GM21825 (cell line): ENCODE results near the gene RPS6KA4.
"Not testable (repeated sequence)": the region's sequence is repeated elsewhere in the genome, so short reads cannot be mapped to it uniquely, and the experiment has no call there.

ENCODE experiments used
- ATAC-seq: cut with Tn5 transposase; IDR thresholded peaks from one replicate; pipeline ENCODE4 v1.9.1; 2021; ENCODE audit warnings: mild to moderate bottlenecking, moderate library complexity; ENCODE audit not compliant: unreplicated experiment

Gene RPS6KA4

GRCh38 chr11:64413417-64413816 lies 54.5 kb downstream of the RPS6KA4 start:
- no peak for ATAC-seq

- ATAC-seq = no peak
Observed at GRCh38 chr11:64415286-64415685, 56.3 kb downstream of the RPS6KA4 start.

- ATAC-seq = no peak
Observed at GRCh38 chr11:64415996-64416728, 57.2 kb downstream of the RPS6KA4 start.

DNA sequence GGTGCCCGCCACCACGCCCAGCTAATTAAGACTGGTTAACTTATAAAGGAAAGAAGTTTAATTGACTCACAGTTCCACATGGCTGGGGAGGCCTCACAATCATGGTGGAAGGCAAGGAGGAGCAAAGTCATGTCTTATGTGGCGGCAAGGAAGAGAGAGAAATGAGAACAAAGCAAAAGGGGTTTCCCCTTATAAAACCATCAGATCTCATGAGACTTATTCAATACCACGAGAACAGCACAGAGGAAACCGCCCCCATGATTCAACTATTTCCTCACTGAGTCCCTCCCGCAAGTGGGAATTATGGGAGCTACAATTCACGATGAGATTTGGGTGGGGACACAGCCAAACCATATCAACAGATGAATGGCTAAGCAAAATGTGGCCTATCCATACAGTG lies 59.3 kb downstream of the RPS6KA4 start:
- ATAC-seq = not testable (repeated sequence)

DNA sequence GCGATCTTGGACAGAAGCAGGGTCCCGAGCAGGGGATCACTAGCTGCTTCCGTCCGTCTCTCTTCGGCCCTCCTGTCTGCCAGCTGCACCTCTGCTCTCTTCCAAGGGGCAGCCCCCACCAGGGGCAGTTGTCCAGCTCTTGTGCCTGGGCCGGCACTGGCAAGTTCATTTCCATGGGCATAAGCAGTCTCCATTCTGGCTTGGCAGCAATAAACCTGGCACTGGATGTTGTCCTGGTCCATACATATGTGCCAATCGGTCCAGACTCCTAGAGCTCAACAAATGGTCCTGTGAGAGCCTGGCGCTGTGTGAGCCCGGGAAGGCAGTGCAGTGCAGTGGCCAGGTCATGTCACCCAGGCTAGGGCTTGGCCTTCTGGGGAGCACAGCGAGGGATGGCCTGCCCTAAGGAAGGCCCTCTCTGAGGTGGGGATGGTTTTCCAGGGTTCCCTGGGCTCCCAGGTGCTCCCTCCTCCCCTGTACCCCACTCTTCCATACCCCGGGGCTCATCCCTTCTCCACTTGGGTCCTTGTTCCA lies 60.4 kb downstream of the RPS6KA4 start:
- no peak for ATAC-seq

- ATAC-seq = no peak
Observed at GRCh38 chr11:64419818-64420485, 61.0 kb downstream of the RPS6KA4 start.
